PC-9 (cell line): ENCODE measurements around the gene POTEH.
"Not testable (repeated sequence)": the region's sequence is repeated elsewhere in the genome, so short reads cannot be mapped to it uniquely, and the experiment has no call there.

Experiments
- CTCF ChIP-seq: fragments of 200-600 bp; sonication (generic); conservative IDR thresholded peaks from 2 replicates; pipeline ENCODE4 v1.6.1; 2017; ENCODE audit warnings: mixed run types, antibody characterized with exemption, mild to moderate bottlenecking, moderate library complexity
- EZH2 ChIP-seq: fragments of 200-600 bp; sonication (generic); IDR thresholded peaks from 2 replicates; pipeline ENCODE4 v1.8.0; 2017; ENCODE audit warnings: antibody characterized with exemption, low read depth

- not testable (repeated sequence) for TF ChIP-seq CTCF, EZH2
Observed at GRCh38 chr22:15687676-15688075, 2.1 kb upstream of the POTEH start.
